Mammary epithelial cell (primary cell): Measurements from ENCODE around the gene CBLL1.

Source experiments
- EZH2 ChIP-seq: IDR thresholded peaks from 2 replicates; pipeline ENCODE4 v1.6.1; 2012; ENCODE audit warnings: low read length, inconsistent platforms, borderline replicate concordance
- TF ChIP-seq, protein P1 (sequence below), 2 donors: IDR thresholded peaks in 1 of 2; conservative IDR thresholded peaks in 1 of 2; 2 replicates each; pipeline ENCODE4 v1.5.1; 2011 to 2012; ENCODE audit warnings: inconsistent platforms in 2 of 2, low read length in 2 of 2, mild to moderate bottlenecking in 2 of 2, control low read depth in 1 of 2, low read depth in 1 of 2; ENCODE audit not compliant: insufficient read depth in 1 of 2; ENCODE audit errors: extremely low read depth in 1 of 2

GRCh38 chr7:107751113-107751512, 7.2 kb downstream of the CBLL1 start:
- TF ChIP-seq, protein P1, sequence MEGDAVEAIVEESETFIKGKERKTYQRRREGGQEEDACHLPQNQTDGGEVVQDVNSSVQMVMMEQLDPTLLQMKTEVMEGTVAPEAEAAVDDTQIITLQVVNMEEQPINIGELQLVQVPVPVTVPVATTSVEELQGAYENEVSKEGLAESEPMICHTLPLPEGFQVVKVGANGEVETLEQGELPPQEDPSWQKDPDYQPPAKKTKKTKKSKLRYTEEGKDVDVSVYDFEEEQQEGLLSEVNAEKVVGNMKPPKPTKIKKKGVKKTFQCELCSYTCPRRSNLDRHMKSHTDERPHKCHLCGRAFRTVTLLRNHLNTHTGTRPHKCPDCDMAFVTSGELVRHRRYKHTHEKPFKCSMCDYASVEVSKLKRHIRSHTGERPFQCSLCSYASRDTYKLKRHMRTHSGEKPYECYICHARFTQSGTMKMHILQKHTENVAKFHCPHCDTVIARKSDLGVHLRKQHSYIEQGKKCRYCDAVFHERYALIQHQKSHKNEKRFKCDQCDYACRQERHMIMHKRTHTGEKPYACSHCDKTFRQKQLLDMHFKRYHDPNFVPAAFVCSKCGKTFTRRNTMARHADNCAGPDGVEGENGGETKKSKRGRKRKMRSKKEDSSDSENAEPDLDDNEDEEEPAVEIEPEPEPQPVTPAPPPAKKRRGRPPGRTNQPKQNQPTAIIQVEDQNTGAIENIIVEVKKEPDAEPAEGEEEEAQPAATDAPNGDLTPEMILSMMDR (conservative IDR thresholded peaks at IDR 0.05 in 1 of 2, IDR thresholded peaks at IDR 0.05 in 1 of 2; ENCODE audit: extremely low read depth in 1 of 2, insufficient read depth in 1 of 2, low read depth in 1 of 2, low read length in 2 of 2), result no peak
- no peak for TF ChIP-seq EZH2
